Endothelial cell of umbilical vein (primary cell): ENCODE data around the gene ASAP2.

ENCODE experiments used
- EZH2 ChIP-seq: IDR thresholded peaks from 2 replicates; pipeline ENCODE4 v1.6.1; 2012; ENCODE audit warnings: borderline replicate concordance, low read depth, mild to moderate bottlenecking, moderate library complexity, low read length, inconsistent platforms; ENCODE audit not compliant: severe bottlenecking
- GATA2 ChIP-seq: IDR thresholded peaks from 2 replicates; pipeline ENCODE4 v1.7.0; 2011; ENCODE audit warnings: low read depth, mild to moderate bottlenecking, moderate library complexity, mixed read lengths, low read length; ENCODE audit not compliant: insufficient read length, insufficient read depth
- MAX ChIP-seq: IDR thresholded peaks from 2 replicates; pipeline ENCODE4 v1.6.1; 2011; ENCODE audit not compliant: insufficient read depth, insufficient read length
- POLR2A ChIP-seq: IDR thresholded peaks from 2 replicates; pipeline ENCODE4 v1.6.1; 2012; ENCODE audit warnings: low read depth, mild to moderate bottlenecking, control low read depth, low read length
- POLR2AphosphoS5 ChIP-seq: IDR thresholded peaks from 2 replicates; pipeline ENCODE4 v1.6.1; 2012; ENCODE audit warnings: low read depth, mild to moderate bottlenecking, control low read depth, low read length, moderate library complexity; ENCODE audit not compliant: insufficient read depth
- TF ChIP-seq, protein P1 (sequence below), 2 donors: IDR thresholded peaks; 1 replicate in 1 of 2; 2 replicates in 1 of 2; pipeline ENCODE4 v1.5.1; 2011; ENCODE audit warnings: low read length in 2 of 2, mild to moderate bottlenecking in 2 of 2, moderate library complexity in 2 of 2, control low read depth in 1 of 2, inconsistent platforms in 1 of 2, low read depth in 1 of 2; ENCODE audit not compliant: insufficient read depth in 1 of 2; ENCODE audit errors: extremely low read depth in 1 of 2

- TF ChIP-seq EZH2 (no peak), MAX (no peak), POLR2A (no peak), GATA2 (no peak), POLR2AphosphoS5 (no peak)
- TF ChIP-seq, protein P1, sequence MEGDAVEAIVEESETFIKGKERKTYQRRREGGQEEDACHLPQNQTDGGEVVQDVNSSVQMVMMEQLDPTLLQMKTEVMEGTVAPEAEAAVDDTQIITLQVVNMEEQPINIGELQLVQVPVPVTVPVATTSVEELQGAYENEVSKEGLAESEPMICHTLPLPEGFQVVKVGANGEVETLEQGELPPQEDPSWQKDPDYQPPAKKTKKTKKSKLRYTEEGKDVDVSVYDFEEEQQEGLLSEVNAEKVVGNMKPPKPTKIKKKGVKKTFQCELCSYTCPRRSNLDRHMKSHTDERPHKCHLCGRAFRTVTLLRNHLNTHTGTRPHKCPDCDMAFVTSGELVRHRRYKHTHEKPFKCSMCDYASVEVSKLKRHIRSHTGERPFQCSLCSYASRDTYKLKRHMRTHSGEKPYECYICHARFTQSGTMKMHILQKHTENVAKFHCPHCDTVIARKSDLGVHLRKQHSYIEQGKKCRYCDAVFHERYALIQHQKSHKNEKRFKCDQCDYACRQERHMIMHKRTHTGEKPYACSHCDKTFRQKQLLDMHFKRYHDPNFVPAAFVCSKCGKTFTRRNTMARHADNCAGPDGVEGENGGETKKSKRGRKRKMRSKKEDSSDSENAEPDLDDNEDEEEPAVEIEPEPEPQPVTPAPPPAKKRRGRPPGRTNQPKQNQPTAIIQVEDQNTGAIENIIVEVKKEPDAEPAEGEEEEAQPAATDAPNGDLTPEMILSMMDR (IDR thresholded peaks at IDR 0.05; ENCODE audit: extremely low read depth in 1 of 2, insufficient read depth in 1 of 2, low read depth in 1 of 2, low read length in 2 of 2): no peak
Observed at GRCh38 chr2:9167718-9168657, 38.6 kb upstream of the ASAP2 start.
